K562 (cell line): Measurements from ENCODE around the gene CCDC172. TPM values are rescaled to one million over a fixed set of nuclear protein-coding genes. Genes with fewer than 3 reads are reported as not detected.

Experiments used
- ATAC-seq: fragments of 200-7000 bp; cut with Tn5 transposase; 3 replicates; pipeline ENCODE4 v1.9.1; 2020; ENCODE audit warnings: moderate library complexity
- BruUV-seq: library from RNA; stranded (reverse); fragments of 400-500 nt; replicated peaks from 2 replicates; lab custom pipeline; 2021; lab: Mats Ljungman, UMichigan
- CTCF ChIA-PET: fragments of 300-600 bp; formaldehyde crosslinking; extraction: SDS; loops from one replicate; lab custom pipeline; 2021; ENCODE audit warnings: low intra/inter-chr PET ratio; lab: Yijun Ruan, JAX
- POLR2A ChIA-PET: fragments of 300-600, 350-650 bp; sonication (Branson Sonifier 250); formaldehyde crosslinking; extraction: SDS; loops from one replicate; lab custom pipeline; 2021; ENCODE audit warnings: antibody characterized with exemption, inconsistent platforms; lab: Yijun Ruan, JAX
- DNase-seq, 4 experiments: peaks; one replicate each; pipeline versions ENCODE4 v3.0.0 to v3.0.0-alpha.2; 2011 to 2018; ENCODE audit warnings: low spot score in 3 of 4, mixed read lengths in 3 of 4; ENCODE audit errors: extremely low read depth in 1 of 4
- FAIRE-seq: peaks from 2 replicates; lab custom pipeline; 2011; peaks lifted over from hg19 to GRCh38; lab: Jason Lieb, UNC
- H2AFZ ChIP-seq: 2 replicates; pipeline ENCODE4 v1.6.0; 2011; ENCODE audit warnings: low read depth, low read length, control low read depth, inconsistent platforms
- H3K27ac ChIP-seq: fragments of 200-600 bp; 3 replicates; pipeline ENCODE4 v1.8.0; 2011; ENCODE audit warnings: low read depth, mild to moderate bottlenecking, control low read depth, inconsistent platforms, low read length, moderate library complexity, mixed read lengths; ENCODE audit errors: extremely low read depth
- H3K27me3 ChIP-seq, 2 experiments: fragments of 300-600 bp in 1 of 2; 2 replicates in 1 of 2; 3 replicates in 1 of 2; pipeline versions ENCODE4 v1.6.0 to v1.8.0; 2011; ENCODE audit warnings: inconsistent platforms in 2 of 2, low read length in 2 of 2, mild to moderate bottlenecking in 1 of 2, mixed read lengths in 1 of 2, moderate library complexity in 1 of 2; ENCODE audit not compliant: control insufficient read depth in 2 of 2, insufficient read depth in 2 of 2
- H3K36me3 ChIP-seq: fragments of 300-600 bp; 3 replicates; pipeline ENCODE4 v1.8.0; 2011; ENCODE audit warnings: mild to moderate bottlenecking, low read length, inconsistent platforms; ENCODE audit not compliant: control insufficient read depth, insufficient read depth
- H3K4me1 ChIP-seq, 2 experiments: fragments of 200-600 bp in 1 of 2; replicated peaks in 1 of 2; 2 replicates in 1 of 2; 3 replicates in 1 of 2; pipeline versions ENCODE4 v1.5.1 to v1.8.0; 2011; ENCODE audit warnings: inconsistent platforms in 2 of 2, low read length in 2 of 2, mild to moderate bottlenecking in 1 of 2, mixed read lengths in 1 of 2, moderate library complexity in 1 of 2; ENCODE audit not compliant: control insufficient read depth in 2 of 2, insufficient read depth in 2 of 2
- H3K4me2 ChIP-seq: 2 replicates; pipeline ENCODE4 v1.6.1; 2011; ENCODE audit warnings: low read length, control low read depth, inconsistent platforms, mixed read lengths; ENCODE audit not compliant: insufficient read depth
- H3K4me3 ChIP-seq: fragments of 200-600 bp; sonication (generic), shearing (Covaris generic); 2 replicates; pipeline ENCODE4 v1.5.1; 2016; ENCODE audit warnings: control low read depth, inconsistent platforms
- H3K79me2 ChIP-seq: fragments of 200-600 bp; 3 replicates; pipeline ENCODE4 v1.8.0; 2011; ENCODE audit warnings: low read length, inconsistent platforms; ENCODE audit not compliant: control insufficient read depth, insufficient read depth
- H3K9ac ChIP-seq, 2 experiments: 2 replicates each; pipeline versions ENCODE4 v1.6.0 to v1.6.1; 2011; ENCODE audit warnings: low read depth in 2 of 2, low read length in 2 of 2, control low read depth in 1 of 2, inconsistent platforms in 1 of 2, mild to moderate bottlenecking in 1 of 2, mixed read lengths in 1 of 2; ENCODE audit not compliant: insufficient read depth in 1 of 2
- H3K9me1 ChIP-seq: one replicate; pipeline ENCODE4 v1.6.0; 2011; ENCODE audit warnings: inconsistent platforms, mild to moderate bottlenecking, low read length, moderate library complexity; ENCODE audit not compliant: control insufficient read depth, insufficient read depth
- H3K9me3 ChIP-seq: replicated peaks from 2 replicates; pipeline ENCODE4 v1.5.1; 2011; ENCODE audit warnings: low read depth, low read length, inconsistent platforms; ENCODE audit not compliant: control insufficient read depth, insufficient read depth
- H4K20me1 ChIP-seq: replicated peaks from 2 replicates; pipeline ENCODE4 v1.6.1; 2011; ENCODE audit warnings: low read length, inconsistent platforms, mixed read lengths; ENCODE audit not compliant: control insufficient read depth, insufficient read depth
- CHD2 ChIP-seq: IDR thresholded peaks from 2 replicates; pipeline ENCODE4 v1.6.1; 2011; ENCODE audit warnings: low read depth, low read length
- ETS2 ChIP-seq: IDR thresholded peaks from 2 replicates; pipeline ENCODE4 v1.6.1; 2016; ENCODE audit warnings: borderline replicate concordance, missing genetic modification characterization, mild to moderate bottlenecking, moderate library complexity, missing compliant biosample characterization; ENCODE audit not compliant: poor library complexity, severe bottlenecking
- FOXK2 ChIP-seq, 2 experiments: fragments of 450-650 bp; IDR thresholded peaks in 1 of 2; conservative IDR thresholded peaks in 1 of 2; 2 replicates each; pipeline ENCODE4 v1.6.1; 2016; ENCODE audit warnings: low read depth in 2 of 2, mild to moderate bottlenecking in 1 of 2
- IFI16 ChIP-seq: fragments of 250-450 bp; sonication (Bioruptor Pico); IDR thresholded peaks from 2 replicates; pipeline ENCODE4 v2.1.2; 2022; ENCODE audit warnings: mild to moderate bottlenecking, inconsistent platforms
- JUN ChIP-seq, 2 experiments: sonication (generic) in 1 of 2; formaldehyde crosslinking in 1 of 2; IDR thresholded peaks; 2 replicates each; pipeline versions ENCODE4 v1.6.1 to v1.8.0; 2012 to 2022; ENCODE audit warnings: borderline replicate concordance in 2 of 2, mild to moderate bottlenecking in 2 of 2, improper control_type of control experiment in 1 of 2, low read depth in 1 of 2, low read length in 1 of 2, missing genetic modification reagents in 1 of 2
- POLR2G ChIP-seq: fragments of 200-400 bp; formaldehyde crosslinking; IDR thresholded peaks from 2 replicates; pipeline ENCODE4 v1.6.1; 2017; ENCODE audit warnings: low read depth, mild to moderate bottlenecking, antibody characterized with exemption, low read length, moderate library complexity
- RNF219 ChIP-seq: fragments of 250-450 bp; sonication (Bioruptor Pico); IDR thresholded peaks from 2 replicates; pipeline ENCODE4 v1.5.0; 2022; ENCODE audit warnings: mild to moderate bottlenecking
- ZNF778 ChIP-seq: fragments of 450-650 bp; formaldehyde crosslinking; IDR thresholded peaks from 2 replicates; pipeline ENCODE4 v1.4.0; 2020; ENCODE audit warnings: mild to moderate bottlenecking, moderate library complexity
- in situ Hi-C: fragments of 300-500 bp; cut with MboI; formaldehyde crosslinking; loops from 4 replicates; pipeline ENCODE4 v1.15.0; 2018; ENCODE audit warnings: inconsistent platforms, mixed read lengths
- intact Hi-C: fragments of 100-400 bp; cut with micrococcal nuclease; formaldehyde crosslinking; loops from 2 replicates; pipeline ENCODE4 v1.14.2; 2022
- polyA plus RNA-seq, 8 experiments: library from polyadenylated mRNA; depleted of rRNA in 4 of 8; stranded (reverse) in 5 of 8; unstranded in 3 of 8; fragments of >200 nt; fragmentation: Nextera tagmentation in 2 of 8; fragmentation: Illumina TruSeq in 1 of 8; extraction: Ambion mirVana in 2 of 8; extraction: Trizol in 1 of 8; gene quantifications; 2 replicates each; pipeline versions ENCODE4 v1.2.1 to v1.2.3, GENCODE V29; 2011 to 2014; ENCODE audit warnings: inconsistent platforms in 1 of 8, missing spikeins in 1 of 8
- total RNA-seq, 7 experiments: library from RNA; depleted of rRNA in 6 of 7; stranded (reverse); fragments of >200 nt in 6 of 7; fragmentation: Illumina TruSeq in 2 of 7; extraction: Trizol in 2 of 7; gene quantifications; 2 replicates each; pipeline versions ENCODE4 v1.2.1 to v1.2.3, GENCODE V29; 2011 to 2021; ENCODE audit warnings: low replicate concordance in 1 of 7
- TF ChIP-seq, protein P1 (sequence below): sonication (generic); formaldehyde crosslinking; IDR thresholded peaks from 2 replicates; pipeline ENCODE4 v1.9.0; 2022; ENCODE audit warnings: mild to moderate bottlenecking, missing genetic modification reagents
- TF ChIP-seq, protein P2 (sequence below): sonication (generic); formaldehyde crosslinking; IDR thresholded peaks from 2 replicates; pipeline ENCODE4 v1.5.0; 2020; ENCODE audit warnings: missing genetic modification reagents

The CCDC172 gene
- total and polyA plus RNA-seq, 9 of the 15 experiments (the other 6 are each of a cell fraction or from before 2014, with no cell fraction given) = not detected

GRCh38 chr10:116364868-116365267 is 40.6 kb downstream of the CCDC172 start:
- no peak overlapping the region for H3K4me2 ChIP-seq
- ATAC-seq (no peak), DNase-seq (no peak), FAIRE-seq (no peak)
- TF ChIP-seq RNF219 (CRISPR knock-in tag) (no peak), POLR2G (no peak), JUN (IDR thresholded peaks at IDR 0.05; ENCODE audit: borderline replicate concordance, low read depth, low read length) (no peak), JUN (CRISPR knock-in tag; IDR thresholded peaks at IDR 0.05; ENCODE audit: borderline replicate concordance) (no peak), IFI16 (CRISPR knock-in tag) (no peak), ZNF778 (CRISPR knock-in tag) (no peak), ETS2 (no peak), CHD2 (no peak), FOXK2 (conservative IDR thresholded peaks at IDR 0.05 in 1 of 2, IDR thresholded peaks at IDR 0.05 in 1 of 2; ENCODE audit: low read depth in 2 of 2) (no peak)
- TF ChIP-seq, protein P1, sequence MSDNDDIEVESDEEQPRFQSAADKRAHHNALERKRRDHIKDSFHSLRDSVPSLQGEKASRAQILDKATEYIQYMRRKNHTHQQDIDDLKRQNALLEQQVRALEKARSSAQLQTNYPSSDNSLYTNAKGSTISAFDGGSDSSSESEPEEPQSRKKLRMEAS = no peak
- TF ChIP-seq, protein P2, sequence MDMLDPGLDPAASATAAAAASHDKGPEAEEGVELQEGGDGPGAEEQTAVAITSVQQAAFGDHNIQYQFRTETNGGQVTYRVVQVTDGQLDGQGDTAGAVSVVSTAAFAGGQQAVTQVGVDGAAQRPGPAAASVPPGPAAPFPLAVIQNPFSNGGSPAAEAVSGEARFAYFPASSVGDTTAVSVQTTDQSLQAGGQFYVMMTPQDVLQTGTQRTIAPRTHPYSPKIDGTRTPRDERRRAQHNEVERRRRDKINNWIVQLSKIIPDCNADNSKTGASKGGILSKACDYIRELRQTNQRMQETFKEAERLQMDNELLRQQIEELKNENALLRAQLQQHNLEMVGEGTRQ (CRISPR knock-in tag) = no peak
- H3K36me3 ChIP-seq = no peaks in the 10 kb centered on the region
- POLR2A ChIA-PET = no interaction called here
- H3K9me3 ChIP-seq = no peaks in the 10 kb centered on the region
- intact Hi-C loops = no loop called here
- H3K9ac ChIP-seq = no peak overlapping the region
- no peak overlapping the region for H3K4me3 ChIP-seq
- H3K27me3 ChIP-seq = no peaks in the 10 kb centered on the region
- H4K20me1 ChIP-seq = no peaks in the 10 kb centered on the region
- no peak overlapping the region for H3K27ac ChIP-seq
- no peaks in the 10 kb centered on the region for H3K79me2 ChIP-seq
- BruUV-seq = no TSS peak
- no peaks in the 10 kb centered on the region for H3K4me1 ChIP-seq
- no peaks in the 10 kb centered on the region for H3K9me1 ChIP-seq
- no peak overlapping the region for H2AFZ ChIP-seq
- in situ Hi-C loops = no loop called here
- CTCF ChIA-PET = no interaction called here
